Measurements from ENCODE around the gene TBRG1. TPM values are rescaled to one million over a fixed set of nuclear protein-coding genes. Genes with fewer than 3 reads are reported as not detected.

TBRG1 gene
- total RNA-seq, 2 experiments from 2014 or later = 30.0 to 34.0 TPM

DNA sequence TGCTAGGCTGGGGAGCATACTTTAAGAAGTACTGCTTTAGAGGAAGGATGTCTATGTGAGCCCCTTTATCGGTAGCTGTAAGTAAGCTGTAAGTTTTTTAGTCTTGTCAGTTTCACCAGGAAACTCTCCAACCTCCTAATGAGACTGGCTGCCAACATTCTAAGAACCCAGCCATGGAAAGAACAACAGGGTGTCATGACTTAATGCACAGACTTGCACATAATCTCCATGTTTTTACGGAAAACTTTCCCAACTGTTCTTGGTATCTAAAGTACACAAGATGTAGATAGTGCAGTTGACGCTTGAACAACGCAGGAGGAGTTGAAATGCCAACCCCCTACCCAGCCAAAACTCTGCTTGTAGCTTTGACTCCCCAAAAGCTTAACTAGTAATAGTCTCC lies 43.9 kb upstream of the TBRG1 start:
- H3K36me3 ChIP-seq (ENCODE audit: insufficient read depth, low read length) = no peaks in the 10 kb centered on the region
- no peaks in the 10 kb centered on the region for H3K79me2 ChIP-seq (ENCODE audit: insufficient read depth, low read depth, low read length)
- no peaks in the 10 kb centered on the region for H3K9me2 ChIP-seq (ENCODE audit: insufficient read depth, low read length)
- DNase-seq (ENCODE audit: low spot score) = no peak
- intact Hi-C loops (cut with micrococcal nuclease; ENCODE audit: unreplicated experiment) = no loop called here
- no peak overlapping the region for H3K4me3 ChIP-seq (ENCODE audit: low read depth, low read length, poor library complexity, severe bottlenecking)
- H3K4me1 ChIP-seq (ENCODE audit: insufficient read depth, low read length, poor library complexity, severe bottlenecking) = no peaks in the 10 kb centered on the region
- POLR2A ChIA-PET = interaction anchor here (0.6 to 1.4 kb wide), 2 partner anchors 11 to 184 kb away, joined by 3 to 4 read pairs; no protein-coding TSS in a partner anchor
- H3K4me2 ChIP-seq (ENCODE audit: low read length) = no peak overlapping the region
- CTCF ChIA-PET (ENCODE audit: unreplicated experiment) = no interaction called here
- no peak for TF ChIP-seq EZH2phosphoT487 (IDR thresholded peaks at IDR 0.05; ENCODE audit: borderline replicate concordance, low read depth, low read length)
- TF ChIP-seq, protein P1, sequence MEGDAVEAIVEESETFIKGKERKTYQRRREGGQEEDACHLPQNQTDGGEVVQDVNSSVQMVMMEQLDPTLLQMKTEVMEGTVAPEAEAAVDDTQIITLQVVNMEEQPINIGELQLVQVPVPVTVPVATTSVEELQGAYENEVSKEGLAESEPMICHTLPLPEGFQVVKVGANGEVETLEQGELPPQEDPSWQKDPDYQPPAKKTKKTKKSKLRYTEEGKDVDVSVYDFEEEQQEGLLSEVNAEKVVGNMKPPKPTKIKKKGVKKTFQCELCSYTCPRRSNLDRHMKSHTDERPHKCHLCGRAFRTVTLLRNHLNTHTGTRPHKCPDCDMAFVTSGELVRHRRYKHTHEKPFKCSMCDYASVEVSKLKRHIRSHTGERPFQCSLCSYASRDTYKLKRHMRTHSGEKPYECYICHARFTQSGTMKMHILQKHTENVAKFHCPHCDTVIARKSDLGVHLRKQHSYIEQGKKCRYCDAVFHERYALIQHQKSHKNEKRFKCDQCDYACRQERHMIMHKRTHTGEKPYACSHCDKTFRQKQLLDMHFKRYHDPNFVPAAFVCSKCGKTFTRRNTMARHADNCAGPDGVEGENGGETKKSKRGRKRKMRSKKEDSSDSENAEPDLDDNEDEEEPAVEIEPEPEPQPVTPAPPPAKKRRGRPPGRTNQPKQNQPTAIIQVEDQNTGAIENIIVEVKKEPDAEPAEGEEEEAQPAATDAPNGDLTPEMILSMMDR (conservative IDR thresholded peaks at IDR 0.05; ENCODE audit: low read length) = no peak
- no peak overlapping the region for H2AFZ ChIP-seq (ENCODE audit: low read length)
- H3K27ac ChIP-seq (ENCODE audit: low read depth, low read length, poor library complexity, severe bottlenecking) = no peak overlapping the region
- no peaks in the 10 kb centered on the region for H4K20me1 ChIP-seq (ENCODE audit: insufficient read depth, low read length)
- H3K9me3 ChIP-seq (ENCODE audit: low read length) = no peaks in the 10 kb centered on the region
- no TSS peak for BruUV-seq (replicated peaks)

DNA sequence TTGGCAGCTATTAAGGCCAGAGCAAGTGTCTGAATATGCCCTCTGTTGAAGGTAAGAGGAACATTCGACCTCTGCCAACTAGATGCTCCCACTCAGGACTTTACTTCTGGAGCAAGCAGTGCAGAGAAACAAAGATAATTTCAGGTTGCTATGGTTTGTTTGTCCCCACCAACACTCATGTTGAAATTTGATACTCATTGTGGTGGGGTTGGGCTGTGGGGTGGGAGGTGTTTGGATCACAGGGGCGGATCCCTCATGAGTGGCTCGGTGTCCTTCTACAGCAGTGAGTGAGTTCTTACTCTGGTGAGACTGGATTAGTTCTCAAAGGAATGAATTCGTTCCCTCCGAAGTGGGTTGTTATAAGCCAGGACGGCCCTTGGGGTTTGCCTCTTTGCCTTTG lies 40.8 kb upstream of the TBRG1 start:
- Histone ChIP-seq H4K20me1 (ENCODE audit: insufficient read depth, low read length) (no peaks in the 10 kb centered on the region), H3K36me3 (ENCODE audit: insufficient read depth, low read length) (no peaks in the 10 kb centered on the region), H3K9me2 (ENCODE audit: insufficient read depth, low read length) (no peaks in the 10 kb centered on the region), H3K27ac (ENCODE audit: low read depth, low read length, poor library complexity, severe bottlenecking) (no peak overlapping the region), H3K9me3 (ENCODE audit: low read length) (no peaks in the 10 kb centered on the region), H2AFZ (ENCODE audit: low read length) (no peak overlapping the region), H3K4me3 (ENCODE audit: low read depth, low read length, poor library complexity, severe bottlenecking) (no peak overlapping the region), H3K79me2 (ENCODE audit: insufficient read depth, low read depth, low read length) (no peaks in the 10 kb centered on the region), H3K4me2 (ENCODE audit: low read length) (no peak overlapping the region), H3K4me1 (ENCODE audit: insufficient read depth, low read length, poor library complexity, severe bottlenecking) (no peaks in the 10 kb centered on the region)
- DNase-seq (ENCODE audit: low spot score) = no peak
- TF ChIP-seq, protein P1 (conservative IDR thresholded peaks at IDR 0.05; ENCODE audit: low read length) = no peak
- TF ChIP-seq EZH2phosphoT487 (IDR thresholded peaks at IDR 0.05; ENCODE audit: borderline replicate concordance, low read depth, low read length) = no peak
- CTCF ChIA-PET (ENCODE audit: unreplicated experiment) = no interaction called here
- BruUV-seq (replicated peaks) = no TSS peak
- POLR2A ChIA-PET = no interaction called here
- intact Hi-C loops (cut with micrococcal nuclease; ENCODE audit: unreplicated experiment) = no loop called here

DNA sequence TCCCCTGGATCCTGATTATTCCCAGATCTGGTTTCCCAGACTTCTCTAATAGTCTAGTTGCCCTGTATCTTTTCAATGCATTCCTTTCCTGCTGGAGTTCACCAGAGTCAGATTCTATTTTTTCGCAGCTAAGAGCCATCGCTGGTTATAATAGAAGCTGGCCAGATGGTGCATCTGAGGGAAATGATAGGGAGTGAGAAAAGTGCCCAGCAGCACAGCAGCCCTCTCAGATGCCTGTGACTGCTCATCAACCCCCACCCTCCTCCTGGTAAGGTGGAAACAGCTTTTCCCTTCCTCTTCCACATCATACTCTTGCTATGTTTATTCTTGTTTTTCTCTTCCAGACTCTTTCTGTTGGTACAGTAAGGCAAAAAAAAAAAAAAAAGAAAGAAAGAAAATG lies 40.1 kb upstream of the TBRG1 start:
- Histone ChIP-seq H3K4me3 (ENCODE audit: low read depth, low read length, poor library complexity, severe bottlenecking) (no peak overlapping the region), H3K36me3 (ENCODE audit: insufficient read depth, low read length) (no peaks in the 10 kb centered on the region), H2AFZ (ENCODE audit: low read length) (no peak overlapping the region), H3K4me1 (ENCODE audit: insufficient read depth, low read length, poor library complexity, severe bottlenecking) (no peaks in the 10 kb centered on the region), H3K79me2 (ENCODE audit: insufficient read depth, low read depth, low read length) (no peaks in the 10 kb centered on the region), H3K4me2 (ENCODE audit: low read length) (no peak overlapping the region), H3K9me3 (ENCODE audit: low read length) (no peaks in the 10 kb centered on the region), H4K20me1 (ENCODE audit: insufficient read depth, low read length) (no peaks in the 10 kb centered on the region), H3K9me2 (ENCODE audit: insufficient read depth, low read length) (no peaks in the 10 kb centered on the region), H3K27ac (ENCODE audit: low read depth, low read length, poor library complexity, severe bottlenecking) (no peak overlapping the region)
- no peak for TF ChIP-seq EZH2phosphoT487 (IDR thresholded peaks at IDR 0.05; ENCODE audit: borderline replicate concordance, low read depth, low read length)
- TF ChIP-seq, protein P1 (conservative IDR thresholded peaks at IDR 0.05; ENCODE audit: low read length) = no peak
- CTCF ChIA-PET (ENCODE audit: unreplicated experiment) = no interaction called here
- DNase-seq (ENCODE audit: low spot score) = no peak
- intact Hi-C loops (cut with micrococcal nuclease; ENCODE audit: unreplicated experiment) = no loop called here
- POLR2A ChIA-PET = interaction anchor here (0.9 kb wide), 1 partner anchor 166 kb away, joined by 6 read pairs; no protein-coding TSS in a partner anchor
- BruUV-seq (replicated peaks) = no TSS peak
